HepG2 (cell line): ENCODE data around the gene MTO1. TPM values are rescaled to one million over a fixed set of nuclear protein-coding genes. Genes with fewer than 3 reads are reported as not detected.

Experiments used
- ATAC-seq: fragments of 200-7000 bp; cut with Tn5 transposase; 3 replicates; pipeline ENCODE4 v1.9.1; 2020; ENCODE audit warnings: mild to moderate bottlenecking, moderate library complexity
- BruUV-seq: library from RNA; stranded (reverse); fragments of 400-500 nt; replicated peaks from 2 replicates; lab custom pipeline; 2021; lab: Mats Ljungman, UMichigan
- CTCF ChIA-PET: fragments of 300-600 bp; formaldehyde crosslinking; extraction: SDS; loops from one replicate; lab custom pipeline; 2021; ENCODE audit warnings: low total read pairs, inconsistent platforms, low intra/inter-chr PET ratio; lab: Yijun Ruan, JAX
- POLR2A ChIA-PET: fragments of 350-600 bp; sonication (Branson Sonifier 250); formaldehyde crosslinking; loops from one replicate; lab custom pipeline; 2020; ENCODE audit warnings: antibody characterized with exemption, inconsistent platforms; lab: Yijun Ruan, JAX
- DNase-seq: peaks from one replicate; pipeline ENCODE4 v3.0.0-alpha.2; 2015; ENCODE audit warnings: low spot score
- FAIRE-seq: peaks from 3 replicates; lab custom pipeline; 2011; peaks lifted over from hg19 to GRCh38; lab: Jason Lieb, UNC
- H2AFZ ChIP-seq: one replicate; pipeline ENCODE4 v1.6.1; 2011; ENCODE audit warnings: low read length, inconsistent platforms
- H3K27ac ChIP-seq: fragments of 300-600 bp; 3 replicates; pipeline ENCODE4 v1.8.0; 2011; ENCODE audit warnings: mixed run types, mild to moderate bottlenecking, mixed read lengths, low read length, inconsistent platforms; ENCODE audit not compliant: insufficient read depth; ENCODE audit errors: extremely low read length
- H3K27me3 ChIP-seq, 2 experiments: fragments of 200-600 bp in 1 of 2; 2 replicates in 1 of 2; 3 replicates in 1 of 2; pipeline versions ENCODE4 v1.6.0 to v1.8.0; 2011; ENCODE audit warnings: low read length in 2 of 2, mild to moderate bottlenecking in 2 of 2, moderate library complexity in 2 of 2, inconsistent platforms in 1 of 2; ENCODE audit not compliant: insufficient read depth in 2 of 2, control insufficient read depth in 1 of 2
- H3K36me3 ChIP-seq, 2 experiments: fragments of 200-600 bp in 1 of 2; replicated peaks in 1 of 2; 2 replicates in 1 of 2; 3 replicates in 1 of 2; pipeline versions ENCODE4 v1.5.1 to v1.8.0; 2011; ENCODE audit warnings: low read length in 2 of 2, inconsistent platforms in 1 of 2; ENCODE audit not compliant: insufficient read depth in 2 of 2, control insufficient read depth in 1 of 2
- H3K4me1 ChIP-seq: 2 replicates; pipeline ENCODE4 v1.5.1; 2012; ENCODE audit warnings: low read length, inconsistent platforms; ENCODE audit not compliant: insufficient read depth
- H3K4me2 ChIP-seq: 2 replicates; pipeline ENCODE4 v1.6.0; 2011; ENCODE audit warnings: low read depth, low read length, inconsistent platforms
- H3K4me3 ChIP-seq, 3 experiments: fragments of 200-600 bp in 1 of 3; sonication (generic), shearing (Covaris generic) in 1 of 3; replicated peaks in 1 of 3; 2 replicates each; pipeline ENCODE4 v1.5.1; 2011 to 2016; ENCODE audit warnings: low read length in 3 of 3, inconsistent platforms in 2 of 3, low read depth in 2 of 3, mild to moderate bottlenecking in 2 of 3, control low read depth in 1 of 3, mixed read lengths in 1 of 3; ENCODE audit not compliant: insufficient read depth in 1 of 3
- H3K79me2 ChIP-seq: one replicate; pipeline ENCODE4 v1.6.1; 2011; ENCODE audit warnings: low read length, inconsistent platforms; ENCODE audit not compliant: insufficient read depth
- H3K9ac ChIP-seq: 2 replicates; pipeline ENCODE4 v1.6.0; 2011; ENCODE audit warnings: mild to moderate bottlenecking, low read depth, low read length, inconsistent platforms; ENCODE audit not compliant: insufficient read depth
- H3K9me3 ChIP-seq: 2 replicates; pipeline ENCODE4 v1.5.1; 2012; ENCODE audit warnings: mild to moderate bottlenecking, low read length
- H4K20me1 ChIP-seq: 2 replicates; pipeline ENCODE4 v1.6.0; 2011; ENCODE audit warnings: inconsistent platforms, mild to moderate bottlenecking, low read length, moderate library complexity; ENCODE audit not compliant: insufficient read depth
- FOXJ3 ChIP-seq: sonication (generic); formaldehyde crosslinking; IDR thresholded peaks from 2 replicates; pipeline ENCODE4 v1.4.0; 2020; ENCODE audit warnings: missing genetic modification reagents, mild to moderate bottlenecking, borderline replicate concordance
- FOXK1 ChIP-seq: sonication (generic); formaldehyde crosslinking; IDR thresholded peaks from 2 replicates; pipeline ENCODE4 v1.4.0; 2020; ENCODE audit warnings: low read depth, missing genetic modification reagents, borderline replicate concordance
- IRF2 ChIP-seq: IDR thresholded peaks from 2 replicates; pipeline ENCODE4 v1.6.1; 2018; ENCODE audit warnings: missing genetic modification reagents, missing compliant biosample characterization
- PHF21A ChIP-seq: sonication (generic); formaldehyde crosslinking; IDR thresholded peaks from 2 replicates; pipeline ENCODE4 v1.5.0; 2020; ENCODE audit warnings: mild to moderate bottlenecking, missing genetic modification reagents
- POGZ ChIP-seq: sonication (generic); formaldehyde crosslinking; IDR thresholded peaks from 2 replicates; pipeline ENCODE4 v1.4.0; 2020; ENCODE audit warnings: mild to moderate bottlenecking, missing genetic modification reagents
- PRPF4 ChIP-seq: fragments of 200-400 bp; formaldehyde crosslinking; IDR thresholded peaks from 2 replicates; pipeline ENCODE4 v1.6.1; 2016; ENCODE audit warnings: low read length, low read depth; ENCODE audit not compliant: poor library complexity, severe bottlenecking
- SSRP1 ChIP-seq: IDR thresholded peaks from 2 replicates; pipeline ENCODE4 v1.6.1; 2016; ENCODE audit warnings: control low read depth
- ZKSCAN1 ChIP-seq: fragments of 150-350 bp; IDR thresholded peaks from 2 replicates; pipeline ENCODE4 v1.6.1; 2014; ENCODE audit warnings: low read length
- ZNF441 ChIP-seq: sonication (generic); formaldehyde crosslinking; IDR thresholded peaks from 2 replicates; pipeline ENCODE4 v1.7.0; 2021; ENCODE audit warnings: missing genetic modification reagents, borderline replicate concordance
- ZNF768 ChIP-seq: sonication (generic); formaldehyde crosslinking; IDR thresholded peaks from 2 replicates; pipeline ENCODE4 v1.4.0; 2020; ENCODE audit warnings: missing genetic modification reagents
- ZSCAN21 ChIP-seq: sonication (generic); formaldehyde crosslinking; IDR thresholded peaks from 2 replicates; pipeline ENCODE4 v1.8.0; 2022; ENCODE audit warnings: mild to moderate bottlenecking, missing genetic modification reagents, moderate library complexity, borderline replicate concordance
- WGBS: methylation state at CpG from one replicate; pipeline ENCODE4 v1.1.6; 2017; ENCODE audit warnings: low lambda C conversion rate; 5-methylcytosine and 5-hydroxymethylcytosine counted together
- in situ Hi-C: cut with HindIII; loops from 2 replicates; pipeline ENCODE4 v1.10.0; 2017; ENCODE audit warnings: low pct_unique_long_range_greater_than_20kb; ENCODE audit not compliant: extremely low pct_ligation_motif_present
- intact Hi-C: fragments of 100-400 bp; cut with micrococcal nuclease; formaldehyde crosslinking; loops from one replicate; pipeline ENCODE4 v1.10.0; 2022; ENCODE audit not compliant: unreplicated experiment
- polyA plus RNA-seq, 8 experiments: library from polyadenylated mRNA; depleted of rRNA in 3 of 8; stranded (reverse) in 7 of 8; unstranded in 1 of 8; fragments of >200 nt; fragmentation: Illumina TruSeq in 4 of 8; extraction: Trizol in 4 of 8; gene quantifications; 2 replicates each; pipeline versions ENCODE4 v1.2.1 to v1.2.3, GENCODE V29; 2011 to 2016; ENCODE audit warnings: low read depth in 4 of 8, missing spikeins in 1 of 8, mixed read lengths in 1 of 8; ENCODE audit not compliant: insufficient read depth in 1 of 8
- total RNA-seq, 5 experiments: library from RNA; depleted of rRNA; stranded (reverse); fragments of >200 nt; fragmentation: Illumina TruSeq; extraction: Trizol; gene quantifications; 2 replicates each; pipeline ENCODE4 v1.2.3, GENCODE V29; 2016; ENCODE audit warnings: low read depth in 1 of 5
- TF ChIP-seq, protein P1 (sequence below): sonication (generic); formaldehyde crosslinking; IDR thresholded peaks from 2 replicates; pipeline ENCODE4 v1.4.0; 2020; ENCODE audit warnings: missing genetic modification reagents
- TF ChIP-seq, protein P2 (sequence below): IDR thresholded peaks from 2 replicates; pipeline ENCODE4 v1.4.0; 2020; ENCODE audit warnings: mild to moderate bottlenecking, missing genetic modification reagents
- TF ChIP-seq, protein P3 (sequence below): sonication (generic); formaldehyde crosslinking; IDR thresholded peaks from 2 replicates; pipeline ENCODE4 v1.5.1; 2020; ENCODE audit warnings: missing genetic modification reagents, mild to moderate bottlenecking, borderline replicate concordance
- TF ChIP-seq, protein P4 (sequence below): sonication (generic); formaldehyde crosslinking; IDR thresholded peaks from 2 replicates; pipeline ENCODE4 v1.4.0; 2020; ENCODE audit warnings: mild to moderate bottlenecking, missing genetic modification reagents

MTO1 gene
- total and polyA plus RNA-seq, 2 of the 13 experiments (the other 11 are each of a cell fraction or from before 2014, with no cell fraction given), result 21.1 to 45.3 TPM

DNA sequence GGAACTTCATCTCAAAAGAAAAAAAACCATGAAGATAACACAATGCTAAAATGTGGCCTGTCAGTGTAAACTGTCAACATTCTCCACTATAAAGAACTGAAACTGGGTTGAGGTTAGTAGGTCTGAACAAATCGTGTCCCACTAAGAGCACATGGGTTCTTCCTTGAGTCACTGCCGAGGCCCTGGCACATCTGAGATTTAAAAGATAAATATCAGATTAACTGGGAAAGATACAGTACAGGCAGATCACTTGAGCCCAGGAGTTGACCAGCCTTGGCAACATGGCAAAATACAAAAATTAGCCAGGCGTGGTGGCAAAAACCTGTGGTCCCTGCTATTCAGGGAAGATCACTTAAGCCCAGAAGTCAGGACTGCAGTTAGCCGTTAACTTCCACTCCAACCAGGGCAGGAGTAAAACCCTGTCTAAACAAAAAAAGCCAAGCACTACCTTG, 53.7 kb downstream of the MTO1 start:
- POLR2A ChIA-PET, result interaction anchor here (0.7 to 4.3 kb wide), 14 partner anchors 9 to 138 kb away, joined by 3 to 16 read pairs (median 3); partner anchors contain the start of genes MTO1 and SLC17A5
- TF ChIP-seq ZSCAN21 (CRISPR knock-in tag) (peak; percentile 47; the same call in 1 of the 2 replicates), SSRP1 (CRISPR knock-in tag) (peak; percentile 71; the same call in 1 of the 2 replicates), FOXK1 (CRISPR knock-in tag) (0 out of 2 replicates have a peak, but pooled peaks have one; percentile 18), IRF2 (CRISPR knock-in tag) (0 out of 2 replicates have a peak, but pooled peaks have one; percentile 44), ZNF441 (CRISPR knock-in tag) (no peak), FOXJ3 (0 out of 2 replicates have a peak, but pooled peaks have one; percentile 8), PRPF4 (no peak), PHF21A (CRISPR knock-in tag) (peak; percentile 16; the same call in 1 of the 2 replicates), ZKSCAN1 (peak; percentile 80), ZNF768 (CRISPR knock-in tag) (no peak), POGZ (0 out of 2 replicates have a peak, but pooled peaks have one; percentile 4)
- TF ChIP-seq, protein P1, sequence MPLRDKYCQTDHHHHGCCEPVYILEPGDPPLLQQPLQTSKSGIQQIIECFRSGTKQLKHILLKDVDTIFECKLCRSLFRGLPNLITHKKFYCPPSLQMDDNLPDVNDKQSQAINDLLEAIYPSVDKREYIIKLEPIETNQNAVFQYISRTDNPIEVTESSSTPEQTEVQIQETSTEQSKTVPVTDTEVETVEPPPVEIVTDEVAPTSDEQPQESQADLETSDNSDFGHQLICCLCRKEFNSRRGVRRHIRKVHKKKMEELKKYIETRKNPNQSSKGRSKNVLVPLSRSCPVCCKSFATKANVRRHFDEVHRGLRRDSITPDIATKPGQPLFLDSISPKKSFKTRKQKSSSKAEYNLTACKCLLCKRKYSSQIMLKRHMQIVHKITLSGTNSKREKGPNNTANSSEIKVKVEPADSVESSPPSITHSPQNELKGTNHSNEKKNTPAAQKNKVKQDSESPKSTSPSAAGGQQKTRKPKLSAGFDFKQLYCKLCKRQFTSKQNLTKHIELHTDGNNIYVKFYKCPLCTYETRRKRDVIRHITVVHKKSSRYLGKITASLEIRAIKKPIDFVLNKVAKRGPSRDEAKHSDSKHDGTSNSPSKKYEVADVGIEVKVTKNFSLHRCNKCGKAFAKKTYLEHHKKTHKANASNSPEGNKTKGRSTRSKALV (CRISPR knock-in tag), result no peak
- TF ChIP-seq, protein P2, sequence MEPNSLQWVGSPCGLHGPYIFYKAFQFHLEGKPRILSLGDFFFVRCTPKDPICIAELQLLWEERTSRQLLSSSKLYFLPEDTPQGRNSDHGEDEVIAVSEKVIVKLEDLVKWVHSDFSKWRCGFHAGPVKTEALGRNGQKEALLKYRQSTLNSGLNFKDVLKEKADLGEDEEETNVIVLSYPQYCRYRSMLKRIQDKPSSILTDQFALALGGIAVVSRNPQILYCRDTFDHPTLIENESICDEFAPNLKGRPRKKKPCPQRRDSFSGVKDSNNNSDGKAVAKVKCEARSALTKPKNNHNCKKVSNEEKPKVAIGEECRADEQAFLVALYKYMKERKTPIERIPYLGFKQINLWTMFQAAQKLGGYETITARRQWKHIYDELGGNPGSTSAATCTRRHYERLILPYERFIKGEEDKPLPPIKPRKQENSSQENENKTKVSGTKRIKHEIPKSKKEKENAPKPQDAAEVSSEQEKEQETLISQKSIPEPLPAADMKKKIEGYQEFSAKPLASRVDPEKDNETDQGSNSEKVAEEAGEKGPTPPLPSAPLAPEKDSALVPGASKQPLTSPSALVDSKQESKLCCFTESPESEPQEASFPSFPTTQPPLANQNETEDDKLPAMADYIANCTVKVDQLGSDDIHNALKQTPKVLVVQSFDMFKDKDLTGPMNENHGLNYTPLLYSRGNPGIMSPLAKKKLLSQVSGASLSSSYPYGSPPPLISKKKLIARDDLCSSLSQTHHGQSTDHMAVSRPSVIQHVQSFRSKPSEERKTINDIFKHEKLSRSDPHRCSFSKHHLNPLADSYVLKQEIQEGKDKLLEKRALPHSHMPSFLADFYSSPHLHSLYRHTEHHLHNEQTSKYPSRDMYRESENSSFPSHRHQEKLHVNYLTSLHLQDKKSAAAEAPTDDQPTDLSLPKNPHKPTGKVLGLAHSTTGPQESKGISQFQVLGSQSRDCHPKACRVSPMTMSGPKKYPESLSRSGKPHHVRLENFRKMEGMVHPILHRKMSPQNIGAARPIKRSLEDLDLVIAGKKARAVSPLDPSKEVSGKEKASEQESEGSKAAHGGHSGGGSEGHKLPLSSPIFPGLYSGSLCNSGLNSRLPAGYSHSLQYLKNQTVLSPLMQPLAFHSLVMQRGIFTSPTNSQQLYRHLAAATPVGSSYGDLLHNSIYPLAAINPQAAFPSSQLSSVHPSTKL (CRISPR knock-in tag), result no peak
- TF ChIP-seq, protein P3, sequence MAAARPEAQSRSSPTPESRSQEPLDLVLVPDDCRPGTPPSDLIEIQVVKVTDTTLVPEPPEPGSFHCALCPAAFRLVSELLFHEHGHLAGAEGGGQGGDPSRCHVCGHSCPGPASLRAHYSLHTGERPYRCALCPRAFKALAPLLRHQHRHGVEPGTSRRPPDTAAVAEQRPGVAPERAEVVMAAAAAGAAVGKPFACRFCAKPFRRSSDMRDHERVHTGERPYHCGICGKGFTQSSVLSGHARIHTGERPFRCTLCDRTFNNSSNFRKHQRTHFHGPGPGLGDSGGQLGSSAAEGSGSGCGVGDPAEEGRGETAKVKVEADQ (CRISPR knock-in tag), result 0 out of 2 replicates have a peak, but pooled peaks have one; percentile 12
- TF ChIP-seq, protein P4, sequence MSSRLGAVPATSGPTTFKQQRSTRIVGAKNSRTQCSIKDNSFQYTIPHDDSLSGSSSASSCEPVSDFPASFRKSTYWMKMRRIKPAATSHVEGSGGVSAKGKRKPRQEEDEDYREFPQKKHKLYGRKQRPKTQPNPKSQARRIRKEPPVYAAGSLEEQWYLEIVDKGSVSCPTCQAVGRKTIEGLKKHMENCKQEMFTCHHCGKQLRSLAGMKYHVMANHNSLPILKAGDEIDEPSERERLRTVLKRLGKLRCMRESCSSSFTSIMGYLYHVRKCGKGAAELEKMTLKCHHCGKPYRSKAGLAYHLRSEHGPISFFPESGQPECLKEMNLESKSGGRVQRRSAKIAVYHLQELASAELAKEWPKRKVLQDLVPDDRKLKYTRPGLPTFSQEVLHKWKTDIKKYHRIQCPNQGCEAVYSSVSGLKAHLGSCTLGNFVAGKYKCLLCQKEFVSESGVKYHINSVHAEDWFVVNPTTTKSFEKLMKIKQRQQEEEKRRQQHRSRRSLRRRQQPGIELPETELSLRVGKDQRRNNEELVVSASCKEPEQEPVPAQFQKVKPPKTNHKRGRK (CRISPR knock-in tag), result 0 out of 2 replicates have a peak, but pooled peaks have one; percentile 35

More for the DNA sequence above, 53.7 kb downstream of the MTO1 start:
- CTCF ChIA-PET, result interaction anchor here (2.2 kb wide), 1 partner anchor 95 kb away, joined by 13 read pairs; no protein-coding TSS in a partner anchor
- Histone ChIP-seq H3K36me3 (peaks cover 7 to 31% of the 10 kb centered on the region in 2 experiments), H4K20me1 (peaks cover 54% of the 10 kb centered on the region), H3K4me2 (no peak overlapping the region), H3K9ac (no peak overlapping the region), H3K27me3 (no peaks in the 10 kb centered on the region; a peak in 1 of 5 replicates), H3K9me3 (no peaks in the 10 kb centered on the region), H2AFZ (no peak overlapping the region), H3K79me2 (peaks cover 19% of the 10 kb centered on the region), H3K27ac (peak overlapping the region; percentile 15), H3K4me3 (no peak overlapping the region), H3K4me1 (peaks cover 26% of the 10 kb centered on the region)
- ATAC-seq, result no peak
- intact Hi-C loops (loop anchor here (1.0 to 2.0 kb wide), 2 partner anchors 95 to 138 kb away; partner anchors contain the start of gene SLC17A5), in situ Hi-C loops (no loop called here)
- no TSS peak for BruUV-seq
- 60% methylated on average over 4 of the region's 4 CpGs for WGBS
- peak; percentile 34 for FAIRE-seq
- DNase-seq, result no peak
